ENCODE data around the gene PTPRO.

PTPRO gene

GRCh38 chr12:15528666-15529065 is 206.4 kb downstream of the PTPRO start:
- FAIRE-seq = no peak

- FAIRE-seq = no peak
Measured at GRCh38 chr12:15530361-15530760, 208.1 kb downstream of the PTPRO start.

- no peak for FAIRE-seq
Measured at GRCh38 chr12:15532364-15532977, 210.2 kb downstream of the PTPRO start.

DNA sequence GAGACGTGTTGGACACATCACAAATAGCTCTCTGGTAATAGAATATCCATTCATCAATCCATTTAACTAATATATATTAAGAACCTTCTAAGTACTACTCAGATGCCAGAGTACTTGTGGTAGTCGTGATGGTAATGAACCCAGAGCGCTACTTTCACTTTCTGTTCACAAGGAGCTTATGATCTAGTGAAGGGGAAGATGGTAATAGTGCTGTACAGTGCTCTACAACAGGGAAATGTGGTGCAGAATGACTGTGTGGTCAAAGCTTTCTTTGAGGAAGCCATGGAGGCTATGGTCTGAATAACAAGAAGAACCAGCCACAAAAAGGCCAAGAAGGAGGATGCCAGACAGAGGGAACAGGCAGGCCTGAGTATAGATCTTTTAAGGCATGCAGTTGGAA is 212.0 kb downstream of the PTPRO start:
- peak; percentile 62 for FAIRE-seq

DNA sequence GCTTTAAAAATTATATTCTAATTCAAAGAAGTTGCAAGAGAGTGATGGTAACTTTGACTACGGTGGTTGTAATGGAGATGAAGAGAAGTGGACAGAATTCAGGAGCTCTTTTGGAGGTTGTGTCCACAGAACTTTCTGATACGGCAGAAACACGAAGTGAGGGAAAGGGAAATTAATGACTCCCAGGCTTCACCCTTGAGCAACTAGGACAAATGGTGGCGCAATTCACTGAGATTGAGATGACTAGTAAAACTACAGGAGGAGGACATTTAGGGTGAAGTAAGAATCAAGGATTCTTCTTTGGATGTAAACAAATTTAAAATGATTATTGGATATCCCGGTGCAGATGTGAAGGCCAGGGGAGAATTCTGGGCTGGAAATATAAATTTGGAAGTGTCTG is 212.6 kb downstream of the PTPRO start:
- no peak for FAIRE-seq

GRCh38 chr12:15535352-15535781 is 213.1 kb downstream of the PTPRO start:
- no peak for FAIRE-seq

DNA sequence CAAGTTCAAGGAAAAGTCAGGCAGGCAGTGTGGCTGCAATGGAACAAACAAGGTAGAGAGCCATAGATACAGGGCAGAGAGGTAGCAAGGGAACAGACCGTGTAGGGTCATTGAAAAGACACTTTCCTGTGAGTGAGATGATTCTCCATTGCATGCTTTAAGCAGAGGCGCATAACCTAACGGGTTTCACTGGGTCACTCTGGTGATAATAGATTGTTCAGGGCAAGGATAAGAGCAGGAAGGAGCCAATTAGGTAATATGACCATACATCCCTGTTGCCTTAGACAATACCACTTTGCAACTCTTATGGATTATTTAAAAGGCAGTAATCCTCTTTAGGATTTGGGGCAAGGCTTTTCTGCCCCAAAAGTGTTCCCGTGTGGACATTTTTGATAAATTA is 214.1 kb downstream of the PTPRO start:
- FAIRE-seq = no peak

- no peak for FAIRE-seq
Measured at GRCh38 chr12:15538881-15539280, 216.6 kb downstream of the PTPRO start.

DNA sequence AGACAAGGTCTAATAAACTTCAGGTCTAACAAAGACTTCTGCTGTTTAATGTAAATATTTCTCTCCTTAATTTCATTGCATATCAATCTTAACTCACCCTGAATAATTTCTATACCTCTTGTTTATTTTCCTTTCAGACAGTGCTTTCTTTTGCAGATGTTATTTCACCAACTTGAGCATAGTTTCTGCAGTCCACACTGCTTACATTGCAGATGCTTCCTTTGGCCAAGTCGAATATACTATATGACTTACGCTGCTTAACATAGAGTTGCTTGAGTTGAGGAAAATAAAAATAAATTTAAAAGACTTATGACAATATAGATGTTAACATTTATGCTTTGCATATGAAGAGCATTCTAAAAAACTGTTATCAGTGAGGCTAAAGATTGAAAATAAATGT is 217.7 kb downstream of the PTPRO start:
- no peak for FAIRE-seq

GRCh38 chr12:15540469-15540872 is 218.2 kb downstream of the PTPRO start:
- FAIRE-seq = no peak

- no peak for FAIRE-seq
Measured at GRCh38 chr12:15541996-15542631, 219.8 kb downstream of the PTPRO start.

- no peak for FAIRE-seq
Measured at GRCh38 chr12:15543347-15543746, 221.0 kb downstream of the PTPRO start.

DNA sequence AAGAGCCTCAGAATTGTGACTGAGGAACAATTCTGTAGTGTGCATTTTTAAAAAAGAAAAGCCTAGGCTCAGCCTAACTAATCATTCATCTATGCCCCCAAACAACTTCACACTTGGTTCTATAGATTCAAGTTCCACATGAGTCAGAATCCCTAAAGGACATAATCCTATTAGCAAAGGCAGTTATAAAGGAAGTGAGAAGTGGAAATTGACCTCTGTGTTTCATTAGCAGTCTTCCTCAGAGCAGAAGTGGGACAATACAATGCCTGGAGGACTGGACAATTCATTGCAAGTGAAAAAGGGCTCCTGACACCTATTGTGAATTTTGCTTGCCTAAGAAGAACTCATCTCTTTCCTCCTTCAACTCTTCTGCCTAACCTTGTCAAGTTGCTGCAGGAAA is 222.3 kb downstream of the PTPRO start:
- FAIRE-seq = no peak

DNA sequence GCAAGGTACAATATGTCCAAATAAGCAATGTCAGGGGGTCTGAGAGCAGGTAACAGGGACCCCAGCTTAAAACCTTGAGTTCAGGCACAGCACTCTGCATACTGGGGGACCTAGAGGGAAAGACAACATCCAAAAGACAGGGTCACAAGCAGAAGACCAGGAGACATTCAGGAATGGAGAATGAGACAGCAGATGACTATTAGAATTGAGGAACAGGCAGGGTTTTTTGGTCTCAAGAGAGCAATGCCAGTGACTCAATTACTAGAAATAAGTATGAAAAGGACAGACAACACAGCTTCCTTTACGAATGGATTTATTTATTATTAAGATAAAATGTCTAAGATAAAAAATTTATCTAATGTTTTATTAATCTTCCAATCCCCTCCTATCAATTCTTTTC is 223.0 kb downstream of the PTPRO start:
- no peak for FAIRE-seq

- peak; percentile 45 for FAIRE-seq
Measured at GRCh38 chr12:15546102-15546701, 223.9 kb downstream of the PTPRO start.

DNA sequence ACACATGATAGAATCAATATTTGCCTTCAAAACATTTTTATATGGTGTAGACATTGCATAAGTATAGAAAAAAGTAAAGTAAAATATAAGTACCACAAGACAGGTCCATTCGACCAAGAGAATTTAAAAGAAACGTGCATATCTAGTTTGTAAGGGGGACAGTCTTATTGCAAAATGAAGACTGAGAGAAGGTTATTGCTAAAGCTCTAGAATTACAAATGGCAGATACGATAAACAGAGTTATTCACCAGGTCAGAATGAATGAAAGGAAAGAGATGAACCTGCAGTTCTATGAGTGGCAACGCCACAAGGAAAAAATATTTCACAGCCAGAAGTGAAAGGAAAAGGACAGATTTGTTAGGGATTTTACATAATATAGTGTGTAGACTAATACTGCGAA is 224.8 kb downstream of the PTPRO start:
- no peak for FAIRE-seq

- FAIRE-seq = peak; percentile 33
Measured at GRCh38 chr12:15547691-15548090, 225.4 kb downstream of the PTPRO start.

DNA sequence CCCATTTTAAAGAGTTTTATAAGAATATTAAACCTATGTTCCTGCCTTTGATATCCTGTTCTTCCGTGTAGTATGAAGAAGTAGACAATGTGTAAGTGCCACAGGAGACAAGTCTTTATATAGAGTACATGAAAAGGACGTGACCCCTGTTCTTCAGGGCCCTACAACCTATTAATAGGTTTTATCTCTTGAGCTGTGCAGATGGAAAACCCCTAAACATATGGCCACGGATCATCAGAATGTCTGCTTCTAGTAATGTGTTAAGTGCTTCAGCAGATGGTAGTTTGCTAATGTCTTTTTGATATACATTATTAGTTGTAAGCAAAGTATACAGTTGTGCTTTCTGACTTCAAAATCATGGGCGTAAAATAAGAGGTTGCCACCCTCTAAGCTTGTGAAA is 228.5 kb downstream of the PTPRO start:
- no peak for FAIRE-seq

DNA sequence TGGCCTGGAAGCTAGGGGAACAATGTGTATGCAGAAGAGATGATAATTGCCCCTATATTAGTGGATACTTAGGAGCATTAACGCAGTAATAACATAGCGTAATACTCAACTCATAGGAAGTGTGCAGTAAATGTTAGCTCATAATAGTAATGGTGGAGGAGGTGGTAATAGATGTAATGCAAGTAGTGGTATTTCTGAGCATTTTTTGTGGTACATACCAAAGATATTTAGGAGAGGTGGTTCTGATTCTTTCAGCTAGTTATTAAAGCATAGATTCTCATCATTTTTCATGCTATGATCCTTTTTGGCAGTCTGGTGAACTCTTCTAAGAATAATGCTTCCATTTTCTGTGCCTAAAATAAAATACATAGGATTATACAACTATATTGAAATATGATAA is 233.1 kb downstream of the PTPRO start:
- FAIRE-seq = no peak

- FAIRE-seq = no peak
Measured at GRCh38 chr12:15556411-15557102, 234.2 kb downstream of the PTPRO start.

DNA sequence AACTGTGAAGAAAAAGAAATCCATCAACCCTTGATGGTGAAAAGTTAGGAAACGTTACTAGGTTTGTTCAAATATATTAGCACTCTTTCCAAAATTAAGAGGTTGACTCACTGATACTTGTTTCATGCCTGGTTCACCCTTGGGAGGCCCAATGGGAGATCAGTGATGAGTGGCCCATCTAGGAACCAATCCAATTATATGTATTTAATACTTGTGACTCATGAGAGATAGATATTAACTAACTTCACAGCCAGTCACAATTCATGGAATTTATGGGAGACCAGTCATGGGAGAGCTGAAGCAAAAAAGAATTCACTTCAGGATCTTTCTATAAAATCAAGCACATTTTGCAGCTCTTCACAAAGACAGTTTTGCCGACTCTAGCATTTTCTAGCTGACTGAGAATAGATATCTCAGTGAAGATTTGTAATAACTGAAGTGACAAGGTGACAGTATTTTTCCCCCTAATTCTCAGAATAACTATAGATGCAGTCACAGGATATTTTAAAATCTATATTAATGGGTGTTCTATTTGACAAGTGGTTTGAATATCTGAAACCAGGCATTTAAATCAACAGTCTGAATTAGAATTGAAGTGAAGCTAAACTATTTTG is 236.7 kb downstream of the PTPRO start:
- FAIRE-seq = no peak

DNA sequence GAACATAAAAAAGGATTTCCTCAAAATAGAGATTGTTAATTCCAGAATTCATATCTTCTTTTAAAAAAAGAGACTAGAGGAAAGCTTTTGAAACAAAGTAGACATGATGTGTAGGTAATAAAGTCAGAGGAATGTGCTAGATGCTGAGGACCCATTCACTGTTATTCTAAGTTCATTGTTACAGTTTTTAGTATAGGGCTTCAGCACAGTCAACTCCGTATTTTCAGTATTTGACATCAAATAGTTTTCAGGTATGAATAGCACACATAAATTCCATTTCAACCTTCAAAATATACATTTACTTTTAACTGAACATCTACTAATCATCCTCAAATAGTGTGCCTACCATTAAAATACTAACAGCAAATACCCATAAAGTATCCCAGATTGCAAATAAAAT is 239.1 kb downstream of the PTPRO start:
- FAIRE-seq = no peak

GRCh38 chr12:15562263-15562662 is 240.0 kb downstream of the PTPRO start:
- no peak for FAIRE-seq
